OCI-LY7 (cell line): Measurements from ENCODE around the gene COL13A1. TPM values are rescaled to one million over a fixed set of nuclear protein-coding genes. Genes with fewer than 3 reads are reported as not detected.

Source experiments
- BruUV-seq: library from RNA; stranded (reverse); fragments of 400-500 nt; replicated peaks from 2 replicates; lab custom pipeline; 2021; lab: Mats Ljungman, UMichigan
- CTCF ChIA-PET: fragments of 300-600 bp; sonication (Branson Sonifier 250); formaldehyde crosslinking; loops from one replicate; lab custom pipeline; 2022; ENCODE audit warnings: antibody characterized with exemption; ENCODE audit not compliant: unreplicated experiment; lab: Charles Lee
- POLR2A ChIA-PET: fragments of 300-600 bp; sonication (Branson Sonifier 250); formaldehyde crosslinking; loops from one replicate; lab custom pipeline; 2022; ENCODE audit warnings: antibody characterized with exemption; lab: Charles Lee
- DNase-seq: peaks from one replicate; pipeline ENCODE4 v3.0.0-alpha.2; 2015; ENCODE audit warnings: low spot score
- H2AFZ ChIP-seq: fragments of 200-600 bp; sonication (generic), shearing (Covaris generic); 2 replicates; pipeline ENCODE4 v1.6.1; 2014; ENCODE audit warnings: mild to moderate bottlenecking, antibody characterized with exemption, low read length, moderate library complexity
- H3K27ac ChIP-seq: fragments of 200-600 bp; sonication (generic); 2 replicates; pipeline ENCODE4 v1.5.1; 2014; ENCODE audit warnings: mixed run types, low read depth, mild to moderate bottlenecking, moderate library complexity, low read length, inconsistent platforms; ENCODE audit not compliant: poor library complexity, severe bottlenecking
- H3K36me3 ChIP-seq: fragments of 200-600 bp; sonication (generic); 2 replicates; pipeline ENCODE4 v1.6.1; 2014; ENCODE audit warnings: mild to moderate bottlenecking, antibody characterized with exemption, low read length, moderate library complexity, mixed read lengths; ENCODE audit not compliant: insufficient read depth
- H3K4me1 ChIP-seq: fragments of 200-600 bp; sonication (generic); 2 replicates; pipeline ENCODE4 v1.5.1; 2014; ENCODE audit warnings: mild to moderate bottlenecking, low read length; ENCODE audit not compliant: insufficient read depth, poor library complexity, severe bottlenecking
- H3K4me2 ChIP-seq: fragments of 200-600 bp; sonication (generic); 2 replicates; pipeline ENCODE4 v1.6.1; 2014; ENCODE audit warnings: mild to moderate bottlenecking, low read length
- H3K4me3 ChIP-seq: fragments of 200-600 bp; sonication (generic); 2 replicates; pipeline ENCODE4 v1.5.1; 2014; ENCODE audit warnings: mild to moderate bottlenecking, low read depth, low read length; ENCODE audit not compliant: poor library complexity, severe bottlenecking
- H3K79me2 ChIP-seq: fragments of 200-600 bp; sonication (generic); 2 replicates; pipeline ENCODE4 v1.6.1; 2016; ENCODE audit warnings: low read depth, mild to moderate bottlenecking, low read length, moderate library complexity, mixed read lengths; ENCODE audit not compliant: insufficient read depth
- H3K9me2 ChIP-seq: fragments of 200-600 bp; sonication (generic); 2 replicates; pipeline ENCODE4 v1.6.1; 2016; ENCODE audit warnings: mild to moderate bottlenecking, low read length, mixed read lengths; ENCODE audit not compliant: insufficient read depth
- H3K9me3 ChIP-seq: fragments of 200-600 bp; sonication (generic); 2 replicates; pipeline ENCODE4 v1.6.1; 2014; ENCODE audit warnings: mild to moderate bottlenecking, mixed run types, low read length, mixed read lengths
- H4K20me1 ChIP-seq: fragments of 200-600 bp; sonication (generic); 2 replicates; pipeline ENCODE4 v1.6.1; 2014; ENCODE audit warnings: mild to moderate bottlenecking, antibody characterized with exemption, low read length, moderate library complexity, mixed read lengths; ENCODE audit not compliant: insufficient read depth
- CTCF ChIP-seq: fragments of 200-600 bp; sonication (generic); conservative IDR thresholded peaks from 2 replicates; pipeline ENCODE4 v1.5.1; 2014; ENCODE audit warnings: mild to moderate bottlenecking, antibody characterized with exemption, low read length, moderate library complexity, mixed read lengths
- EZH2phosphoT487 ChIP-seq: fragments of 200-600 bp; sonication (generic); IDR thresholded peaks from 2 replicates; pipeline ENCODE4 v1.6.1; 2018; ENCODE audit warnings: low read depth, borderline replicate concordance, mild to moderate bottlenecking, mixed run types, antibody characterized with exemption, low read length, moderate library complexity, mixed read lengths
- intact Hi-C: fragments of 100-400 bp; cut with micrococcal nuclease; formaldehyde crosslinking; loops from one replicate; pipeline ENCODE4 v1.10.0; 2022; ENCODE audit not compliant: unreplicated experiment
- total RNA-seq, 2 experiments: library from RNA; depleted of rRNA in 1 of 2; stranded (reverse); fragments of >200 nt in 1 of 2; shearing (Covaris generic) in 1 of 2; gene quantifications; 2 replicates each; pipeline ENCODE4 v1.2.3, GENCODE V29; 2014 to 2022

Gene COL13A1
- total RNA-seq, 2 experiments from 2014 or later = 0.06 TPM; not detected in 1

GRCh38 chr10:69866246-69866687, 64.6 kb downstream of the COL13A1 start:
- POLR2A ChIA-PET = no interaction called here
- Histone ChIP-seq H3K36me3 (no peaks in the 10 kb centered on the region), H2AFZ (no peak overlapping the region), H3K4me3 (no peak overlapping the region), H3K79me2 (no peaks in the 10 kb centered on the region), H3K9me3 (no peaks in the 10 kb centered on the region), H3K9me2 (no peaks in the 10 kb centered on the region), H3K4me2 (no peak overlapping the region), H3K4me1 (no peaks in the 10 kb centered on the region), H3K27ac (no peak overlapping the region), H4K20me1 (no peaks in the 10 kb centered on the region)
- BruUV-seq = no TSS peak
- CTCF ChIA-PET = no interaction called here
- DNase-seq = no peak
- intact Hi-C loops = no loop called here
- TF ChIP-seq CTCF (no peak), EZH2phosphoT487 (no peak)

DNA sequence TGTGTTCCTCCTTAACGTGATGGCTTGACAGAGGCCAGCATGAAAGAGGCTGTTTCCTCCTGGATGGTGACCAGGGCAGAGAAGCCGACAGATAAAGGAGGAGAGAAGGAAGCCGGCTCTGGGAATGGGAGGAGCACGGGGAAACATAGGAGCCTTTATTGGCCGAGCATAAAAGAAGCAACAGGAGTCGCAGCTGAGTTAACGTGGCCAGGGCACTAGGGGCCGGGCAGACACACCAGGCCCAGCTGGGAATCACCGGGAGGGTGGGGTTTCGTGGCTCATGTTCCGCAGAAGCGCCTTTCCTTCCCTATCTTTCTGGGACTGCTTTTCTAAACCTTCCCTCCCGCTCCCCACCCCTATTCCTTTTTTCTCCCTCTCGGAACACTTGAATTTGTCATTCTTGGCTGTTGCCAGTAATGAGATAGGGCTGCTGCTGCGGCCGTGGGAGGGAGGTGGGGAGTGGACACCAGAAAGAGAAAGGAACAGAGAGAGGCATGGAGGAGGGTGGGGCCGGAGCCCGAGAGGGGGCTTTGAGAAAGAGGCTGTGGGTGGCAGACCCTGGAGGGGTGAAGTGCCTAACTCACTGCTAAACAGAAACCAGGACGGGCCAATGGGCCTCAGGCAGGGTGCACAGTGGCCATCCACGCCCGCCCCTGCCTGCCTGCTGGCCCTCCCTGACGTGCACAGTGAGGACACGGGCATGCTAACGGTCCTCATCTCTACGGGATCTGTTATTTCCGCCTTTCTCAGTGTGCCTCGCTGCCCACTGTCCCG, 65.2 kb downstream of the COL13A1 start:
- Histone ChIP-seq H3K9me2 (no peaks in the 10 kb centered on the region), H3K79me2 (no peaks in the 10 kb centered on the region), H3K4me2 (no peak overlapping the region), H3K4me1 (no peaks in the 10 kb centered on the region), H3K9me3 (no peaks in the 10 kb centered on the region), H2AFZ (no peak overlapping the region), H3K27ac (no peak overlapping the region), H3K4me3 (no peak overlapping the region), H4K20me1 (no peaks in the 10 kb centered on the region), H3K36me3 (no peaks in the 10 kb centered on the region)
- no TSS peak for BruUV-seq
- POLR2A ChIA-PET = no interaction called here
- DNase-seq = no peak
- TF ChIP-seq CTCF (no peak), EZH2phosphoT487 (no peak)
- intact Hi-C loops = no loop called here
- CTCF ChIA-PET = no interaction called here
